ENCODE measurements around the gene CAGE1.
"Not testable (repeated sequence)": the region's sequence is repeated elsewhere in the genome, so short reads cannot be mapped to it uniquely, and the experiment has no call there.

CAGE1 gene

DNA sequence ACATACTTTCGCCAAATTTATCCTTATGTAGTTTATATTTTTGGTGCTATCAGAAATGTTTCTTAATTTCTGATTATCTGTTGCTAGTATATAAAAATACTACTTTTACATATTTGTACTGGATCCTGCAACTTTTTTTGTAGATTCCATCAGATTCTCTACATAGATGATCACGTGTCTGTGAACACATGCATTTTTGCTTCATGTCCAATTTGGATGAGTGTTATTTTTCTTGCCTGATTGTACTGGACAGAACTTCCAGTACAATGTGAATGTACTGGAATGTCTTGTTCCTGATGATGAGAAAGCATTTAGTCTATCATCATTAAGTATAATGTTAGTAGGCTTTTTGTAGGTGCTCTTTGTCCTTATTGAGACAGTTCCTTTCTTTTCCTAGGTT is 51.5 kb downstream of the CAGE1 start:
- DNase-seq = no peak

GRCh38 chr6:7335519-7335918 is 54.0 kb downstream of the CAGE1 start:
- no peak for DNase-seq

GRCh38 chr6:7334685-7335084 is 54.9 kb downstream of the CAGE1 start:
- no peak for DNase-seq

- DNase-seq = no peak
These were observed 57.3 kb downstream of the CAGE1 start for GRCh38 chr6:7332090-7332745.

- DNase-seq = no peak
These were observed 58.1 kb downstream of the CAGE1 start for GRCh38 chr6:7331452-7331851.

DNA sequence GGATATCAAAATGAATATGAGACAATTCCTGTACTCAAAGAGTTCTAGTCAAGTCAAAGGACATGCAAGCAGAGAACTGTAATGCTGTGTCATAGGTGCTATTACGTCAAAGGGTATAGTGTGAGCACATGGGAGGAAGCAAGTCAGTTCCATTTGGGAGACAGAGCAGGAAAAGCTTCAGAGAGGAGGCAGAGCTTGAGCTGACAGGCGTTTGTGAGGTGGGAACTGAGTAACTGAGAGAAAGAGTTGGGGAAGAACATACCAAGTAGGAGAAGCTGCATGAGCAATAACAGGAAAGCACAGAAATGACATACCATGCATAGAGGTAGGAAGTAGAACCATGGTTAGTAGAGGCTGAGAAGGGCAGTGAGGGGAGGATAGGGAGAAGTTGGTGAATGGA is 61.3 kb downstream of the CAGE1 start:
- DNase-seq = peak in 1 of 5 donors; percentile 13

GRCh38 chr6:7325750-7326149 is 63.8 kb downstream of the CAGE1 start:
- DNase-seq = no peak

DNA sequence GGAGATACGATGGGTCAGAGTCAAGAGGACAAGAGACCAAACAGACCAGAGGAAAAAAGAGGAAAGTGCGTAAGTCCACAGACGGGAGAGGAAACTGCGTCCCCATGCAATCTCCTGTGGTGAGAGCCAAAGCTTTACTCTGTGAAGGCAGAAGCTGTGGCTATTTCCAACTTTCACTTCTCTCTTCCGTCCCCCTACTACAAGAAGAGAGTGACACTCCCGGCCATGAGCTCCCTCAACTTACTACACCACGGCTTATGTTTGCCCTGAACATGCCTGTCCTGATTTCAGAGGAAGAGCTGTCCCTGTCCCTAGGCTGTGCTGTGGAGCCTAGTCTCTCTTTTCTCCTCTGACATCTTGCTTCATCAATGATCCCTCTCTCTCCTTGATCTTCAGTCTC is 65.0 kb downstream of the CAGE1 start:
- no peak for DNase-seq

DNA sequence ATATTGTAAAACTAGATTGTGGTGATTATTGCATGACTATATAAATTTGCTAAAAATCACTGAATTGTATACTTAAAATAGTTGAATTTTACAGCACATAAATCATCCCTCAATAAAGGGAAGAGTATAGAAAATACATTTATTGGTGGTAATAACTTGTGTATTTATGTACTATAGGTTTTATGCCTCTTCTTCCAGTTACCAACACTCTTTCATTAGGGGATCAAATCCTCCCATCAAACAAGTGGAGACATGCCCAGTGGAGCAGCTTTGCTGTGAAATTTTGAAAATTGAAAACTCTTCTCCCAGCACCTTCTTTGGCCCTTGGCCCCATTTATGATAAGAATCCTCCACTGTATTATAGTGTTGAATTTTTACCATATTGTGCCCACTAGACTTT is 66.5 kb downstream of the CAGE1 start:
- DNase-seq = no peak

GRCh38 chr6:7321866-7322265 is 67.7 kb downstream of the CAGE1 start:
- not testable (repeated sequence) for DNase-seq

DNA sequence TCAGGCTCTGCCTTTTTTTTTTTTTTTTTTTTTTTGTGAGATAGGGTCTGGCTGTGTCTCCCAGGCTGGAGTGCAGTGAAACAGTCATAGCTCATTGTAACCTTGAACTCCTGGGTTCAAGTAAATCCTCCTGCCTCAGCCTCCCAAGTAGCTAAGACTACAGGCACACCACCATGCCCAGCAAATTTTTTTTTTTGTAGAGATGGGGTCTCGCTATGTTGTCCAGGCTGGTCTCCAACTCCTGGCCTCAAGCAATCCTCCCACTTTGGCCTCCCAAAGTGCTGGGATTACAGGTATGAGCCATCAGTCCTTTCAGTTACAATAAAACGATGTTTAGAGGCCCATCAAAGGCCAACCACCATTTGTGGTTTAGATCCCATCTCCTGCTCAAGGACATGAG is 70.1 kb downstream of the CAGE1 start:
- DNase-seq = not testable (repeated sequence)

- no peak for DNase-seq
These were observed 72.0 kb downstream of the CAGE1 start for GRCh38 chr6:7317538-7317937.

DNA sequence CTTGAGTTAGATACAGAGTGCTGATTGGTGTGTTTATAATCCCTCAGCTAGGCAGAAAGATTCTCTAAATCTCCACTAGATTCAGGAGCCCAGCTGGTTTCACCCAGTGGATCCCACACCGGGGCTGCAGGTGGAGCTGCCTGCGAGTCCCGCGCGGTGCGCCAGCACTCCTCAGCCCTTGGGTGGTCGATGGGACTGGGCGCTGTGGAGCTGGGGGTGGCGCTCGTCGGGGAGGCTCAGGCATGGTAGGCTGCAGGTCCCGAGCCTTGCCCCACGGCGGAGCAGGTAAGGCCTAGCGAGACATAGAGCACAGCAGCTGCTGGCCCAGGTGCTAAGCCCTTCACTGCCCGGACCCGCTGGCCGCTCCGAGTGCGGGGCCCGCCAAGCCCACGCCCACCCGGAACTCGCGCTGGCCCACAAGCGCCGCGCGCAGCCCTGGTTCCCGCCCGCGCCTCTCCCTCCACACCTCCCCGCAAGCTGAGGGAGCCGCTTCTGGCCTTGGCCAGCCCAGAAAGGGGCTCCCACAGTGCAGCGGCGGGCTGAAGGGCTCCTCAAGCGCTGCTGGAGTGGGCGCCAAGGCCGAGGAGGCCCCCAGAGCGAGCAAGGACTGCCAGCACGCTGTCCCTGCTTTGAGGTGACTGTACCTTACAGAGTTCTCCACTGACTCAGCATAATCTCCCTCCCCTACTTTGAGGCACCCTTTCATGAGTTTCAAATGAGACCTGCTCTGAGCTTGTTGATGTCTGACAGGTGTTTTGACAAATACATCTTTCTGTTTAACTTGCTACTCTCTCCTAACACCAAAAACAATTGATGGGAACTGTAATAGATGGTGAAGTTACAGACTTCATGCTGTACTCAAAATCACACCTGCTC is 72.6 kb downstream of the CAGE1 start:
- no peak for DNase-seq

- no peak for DNase-seq
These were observed 73.6 kb downstream of the CAGE1 start for GRCh38 chr6:7315948-7316365.

GRCh38 chr6:7315087-7315947 is 74.2 kb downstream of the CAGE1 start:
- DNase-seq = not testable (repeated sequence)

GRCh38 chr6:7314414-7314813 is 75.1 kb downstream of the CAGE1 start:
- no peak for DNase-seq

DNA sequence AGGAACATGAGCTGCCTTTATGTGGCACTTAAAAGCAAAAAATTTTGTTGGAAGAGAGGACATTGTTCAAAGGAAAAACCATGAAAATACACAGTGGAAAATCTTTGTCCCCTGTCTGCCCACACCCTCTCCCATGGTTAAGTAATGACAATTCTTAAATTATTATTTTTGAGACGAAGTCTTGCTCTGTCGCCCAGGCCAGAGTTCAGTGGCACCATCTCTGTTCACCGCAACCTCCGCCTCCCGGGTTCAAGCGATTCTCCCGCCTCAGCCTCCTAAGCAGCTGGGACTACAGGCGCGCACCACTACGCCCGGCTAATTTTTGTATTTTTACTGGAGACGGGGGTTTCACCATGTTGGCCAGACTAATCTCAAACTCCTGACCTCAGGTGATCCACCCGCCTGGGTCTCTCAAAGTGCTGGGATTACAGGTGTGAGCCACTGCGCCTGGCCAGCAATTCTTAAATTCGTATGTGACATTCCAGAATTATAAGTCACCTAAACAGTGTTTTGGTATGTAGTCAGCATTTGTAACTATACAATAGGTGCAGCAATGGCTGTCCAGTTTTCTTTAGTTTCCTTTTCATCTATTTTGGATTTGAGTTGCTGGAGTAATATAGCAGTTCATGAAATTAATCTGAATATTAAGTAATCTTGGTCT is 75.9 kb downstream of the CAGE1 start:
- DNase-seq = no peak

DNA sequence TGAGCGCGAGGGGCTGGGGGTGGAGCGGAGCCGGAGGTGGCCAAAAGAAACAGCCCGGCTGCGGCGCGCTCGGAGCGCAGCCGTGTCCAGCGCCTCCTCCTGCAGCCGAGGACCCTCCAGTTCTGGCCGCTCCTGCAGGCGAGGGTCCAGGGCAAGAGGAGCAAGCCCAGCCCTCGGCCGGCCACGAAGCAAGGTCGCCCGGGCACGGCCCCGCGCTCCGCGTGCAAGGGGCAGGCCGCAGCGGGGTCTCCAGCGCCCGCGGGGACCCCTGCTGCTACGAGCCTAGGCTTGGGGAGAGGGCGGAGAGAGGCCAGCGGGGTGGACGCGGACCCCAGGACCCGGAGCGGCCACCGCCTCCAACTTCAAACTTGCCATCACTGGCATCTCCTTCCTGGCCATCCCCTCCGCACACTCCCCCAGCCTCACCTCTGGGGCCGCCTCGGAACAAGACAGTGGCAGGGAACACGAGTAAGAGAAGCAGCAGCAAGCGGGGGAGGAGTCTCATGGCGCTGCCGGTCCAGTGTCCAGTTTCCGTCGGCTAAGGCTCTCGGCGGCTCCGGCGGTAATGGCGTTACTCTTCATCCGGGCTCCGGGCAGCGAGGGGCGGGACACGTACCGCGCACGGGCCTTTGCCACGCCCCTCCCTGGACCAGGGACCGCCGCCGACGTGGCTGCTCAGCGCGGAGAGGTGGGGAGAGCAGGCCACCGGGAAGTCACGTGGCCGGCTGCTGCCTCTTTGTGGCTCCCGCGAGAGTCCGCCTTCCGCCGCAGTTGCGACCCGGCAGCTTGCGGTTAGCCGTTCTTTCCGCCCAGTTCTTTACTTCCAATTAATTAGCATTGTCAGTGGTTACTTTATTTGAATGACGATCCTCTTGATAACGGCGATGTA is 76.7 kb downstream of the CAGE1 start, which contains the start of gene SSR1:
Gene SSR1, minus strand, starts transcription at position 584 of the 889 bp plus-strand sequence. Its CDS starts 79 bp downstream, at position 505.
- DNase-seq = peak; percentile 83 to 98 (median 89)

DNA sequence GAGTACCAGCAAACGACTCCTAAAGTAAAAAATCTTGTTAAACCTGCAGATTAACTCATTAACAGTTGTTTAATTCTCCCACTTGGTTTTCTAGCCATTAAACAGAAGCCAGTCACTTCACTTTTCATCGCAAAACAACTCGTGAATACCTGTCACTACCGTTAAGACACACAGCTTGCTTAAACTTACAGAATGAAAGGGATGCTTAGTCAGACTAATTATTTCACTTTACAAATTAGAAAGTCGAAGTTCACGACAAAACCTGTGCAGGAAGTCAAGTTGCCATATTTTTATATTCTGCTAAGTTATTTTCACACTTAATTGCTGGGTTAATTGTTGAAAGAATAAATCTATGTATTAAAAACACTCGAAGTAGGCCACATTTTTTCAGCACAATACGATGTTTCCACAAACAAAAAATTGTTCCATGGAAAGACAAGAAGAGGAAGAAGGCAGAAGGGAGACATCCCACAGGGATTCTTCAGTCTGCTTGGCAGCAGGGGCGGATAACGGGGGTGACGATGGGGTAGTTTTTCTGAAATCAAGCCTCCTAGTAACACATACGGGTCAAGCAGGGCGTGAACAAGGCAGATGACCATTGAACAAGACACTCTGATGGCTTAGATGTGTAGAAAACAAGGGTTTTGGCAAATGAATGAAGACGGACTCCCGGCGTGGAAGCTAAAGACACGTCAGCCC is 77.5 kb downstream of the CAGE1 start:
- peak in 1 of 5 donors; percentile 51 for DNase-seq

DNA sequence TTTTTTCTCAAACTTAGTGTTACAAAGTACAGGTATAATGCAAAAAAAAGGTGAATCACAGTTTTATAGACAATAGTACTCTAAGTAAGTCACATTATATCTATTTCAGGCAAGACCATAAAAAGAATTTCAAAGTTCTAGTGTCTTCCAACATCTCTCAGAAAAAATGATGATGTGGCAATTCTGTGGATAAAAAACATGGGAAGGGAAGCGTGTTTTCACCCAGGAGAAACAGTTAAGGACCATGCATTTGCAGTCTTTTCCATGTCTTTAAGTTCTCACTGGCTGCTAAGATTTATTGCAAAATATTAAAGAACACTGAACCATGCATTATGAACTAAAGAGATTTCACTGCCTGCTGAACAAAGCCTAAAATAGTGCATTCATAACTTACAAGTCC is 78.4 kb downstream of the CAGE1 start:
- no peak for DNase-seq

DNA sequence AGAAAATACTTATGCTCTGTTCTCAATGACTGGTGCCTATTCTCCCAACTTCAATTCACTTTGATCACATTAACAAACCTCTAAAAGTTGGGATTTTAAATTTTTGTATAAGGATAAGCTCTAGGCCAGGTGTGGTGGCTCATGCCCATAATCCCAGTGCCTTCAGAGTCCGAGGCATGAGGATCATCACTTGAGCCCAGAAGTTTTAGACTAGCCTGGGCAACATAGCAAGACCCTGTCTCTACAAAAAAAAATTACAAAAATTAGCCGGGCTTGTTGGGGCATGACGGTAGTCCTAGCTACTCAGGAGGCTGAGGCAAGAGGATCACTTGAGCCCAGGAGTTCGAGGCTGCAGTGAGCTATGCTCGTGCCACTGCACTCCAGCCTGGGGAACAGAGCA is 80.5 kb downstream of the CAGE1 start:
- no peak for DNase-seq
